ENCODE data around the gene MPDZ.

The MPDZ gene

GRCh38 chr9:13179257-13179656, 100.2 kb downstream of the MPDZ start:
- no peak for DNase-seq

DNA sequence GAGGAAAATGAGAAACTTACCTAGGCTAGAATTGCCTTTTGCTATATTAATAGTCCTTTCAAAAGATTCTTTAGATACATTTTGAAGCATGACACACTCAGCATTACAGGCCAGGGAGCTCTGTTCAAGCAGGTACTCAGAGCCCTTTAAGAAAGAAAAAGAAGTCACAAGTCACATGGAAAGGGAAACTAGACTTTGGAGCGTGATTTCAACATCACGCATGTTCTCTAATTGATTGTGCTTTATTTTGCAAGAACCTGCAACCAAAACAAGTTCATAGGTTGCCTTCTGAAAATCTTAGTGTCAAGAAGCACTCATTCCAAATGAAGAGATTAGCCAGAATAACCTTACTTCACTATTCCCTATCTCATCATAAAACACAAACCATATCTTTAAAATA, 103.8 kb downstream of the MPDZ start:
- DNase-seq: no peak

GRCh38 chr9:13174906-13175639, 104.4 kb downstream of the MPDZ start:
- no peak for DNase-seq

DNA sequence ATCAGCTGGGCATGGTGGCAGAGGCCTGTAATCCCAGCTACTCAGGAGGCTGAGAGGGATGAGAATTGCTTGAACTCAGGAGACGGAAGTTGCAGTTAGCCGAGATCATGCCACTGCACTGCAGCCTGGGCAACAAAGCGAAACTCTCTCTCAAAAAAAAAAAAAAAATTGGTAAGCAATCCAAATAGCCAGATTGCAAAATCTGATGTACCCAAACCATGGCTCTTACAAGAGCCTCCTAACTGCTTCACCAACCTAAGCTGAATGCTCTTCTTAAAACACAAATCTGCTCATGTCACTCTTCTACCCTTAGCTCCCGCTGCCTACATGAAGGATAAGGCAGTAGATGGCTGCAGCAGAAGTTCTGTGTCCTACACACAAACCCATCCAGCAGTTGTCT, 105.9 kb downstream of the MPDZ start:
- no peak for DNase-seq

DNA sequence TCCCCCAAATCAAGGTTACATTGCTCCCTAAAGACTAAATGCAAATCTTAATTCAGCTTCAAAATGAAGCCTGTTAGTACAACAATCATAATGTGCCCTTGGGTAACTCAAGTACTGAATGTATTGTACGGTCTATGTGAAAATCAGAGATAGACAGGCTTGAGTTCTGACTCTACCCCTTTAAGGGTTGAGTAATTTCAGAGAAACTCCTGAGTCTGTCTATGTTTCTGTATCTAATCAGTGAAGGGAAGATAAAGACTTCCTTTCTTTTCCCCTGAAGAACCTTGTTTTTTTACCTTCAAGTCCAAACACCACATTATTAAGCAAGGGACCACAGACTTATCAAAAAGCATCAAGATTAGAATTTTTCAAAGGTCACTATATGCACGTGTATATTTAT, 108.2 kb downstream of the MPDZ start:
- no peak for DNase-seq

- DNase-seq: no peak
Measured at GRCh38 chr9:13166996-13167395, 112.5 kb downstream of the MPDZ start.

DNA sequence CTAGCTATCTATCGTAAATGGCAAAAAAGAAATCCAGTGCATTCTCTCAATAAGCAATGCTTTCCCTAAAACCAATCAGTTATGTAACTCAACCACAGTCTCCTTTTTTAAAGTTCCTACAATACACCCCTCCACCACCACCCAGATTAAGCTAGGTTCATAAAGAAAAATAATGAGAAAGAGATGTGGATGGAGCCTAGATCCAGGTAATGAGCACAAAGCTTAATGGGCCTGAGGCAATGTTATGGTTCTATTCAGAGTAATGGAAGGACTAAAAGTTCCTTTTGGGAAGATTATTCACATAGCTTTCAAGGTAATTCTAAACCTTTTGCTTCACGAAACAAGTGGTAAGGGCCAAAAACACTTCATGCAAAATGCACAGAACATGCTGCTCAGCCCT, 113.5 kb downstream of the MPDZ start:
- no peak for DNase-seq

DNA sequence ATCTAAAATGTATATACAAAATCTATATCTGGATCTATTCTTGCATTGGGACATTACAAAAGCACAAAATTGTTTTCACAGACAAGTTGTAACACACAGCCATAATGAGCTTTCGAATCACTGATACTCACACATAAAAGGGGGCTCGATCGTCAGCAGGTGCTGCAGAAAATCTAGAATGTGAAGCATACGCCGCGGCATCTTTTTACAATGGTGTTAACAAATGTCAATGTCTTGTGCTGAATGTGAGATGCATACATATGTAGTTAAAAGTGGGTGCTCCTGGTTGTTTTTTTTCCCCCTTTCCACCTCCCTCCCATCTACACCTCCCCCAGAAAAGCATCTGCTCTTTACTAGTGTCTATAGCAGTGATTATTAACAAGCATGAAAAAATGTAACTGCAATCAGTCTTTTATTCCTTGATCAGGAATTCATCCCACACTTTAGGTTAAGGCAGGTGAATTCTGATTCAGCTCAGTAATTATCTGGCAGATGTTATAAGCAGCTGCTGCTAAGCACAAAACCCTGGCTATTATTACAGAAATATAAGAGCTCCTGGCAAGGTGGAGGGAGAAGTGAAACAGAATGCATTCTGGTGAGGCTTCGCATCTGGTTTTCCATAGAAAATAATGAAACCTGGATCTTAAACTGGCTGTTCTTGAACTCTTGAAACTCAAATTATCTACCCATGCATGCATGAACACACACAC, 114.1 kb downstream of the MPDZ start:
- no peak for DNase-seq

- no peak for DNase-seq
Measured at GRCh38 chr9:13163946-13164345, 115.5 kb downstream of the MPDZ start.

DNA sequence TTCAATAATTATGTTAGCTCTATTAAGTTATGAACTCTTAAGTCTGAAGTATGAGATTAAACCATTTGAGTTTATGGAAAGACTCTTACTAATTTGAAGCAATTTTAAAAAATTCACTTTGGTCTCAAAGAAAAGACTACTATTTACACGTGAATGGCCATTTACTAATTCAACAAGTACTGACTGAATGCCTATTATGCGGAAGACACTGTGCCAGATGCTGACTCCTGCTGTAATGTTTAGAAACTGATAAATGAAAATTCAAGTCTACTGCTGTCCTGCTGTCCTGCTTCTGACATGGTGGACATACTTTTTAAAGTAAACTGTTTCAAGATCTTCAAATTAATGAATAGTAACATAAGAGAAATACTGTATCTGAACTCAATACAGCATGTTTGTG, 116.2 kb downstream of the MPDZ start:
- no peak for DNase-seq

DNA sequence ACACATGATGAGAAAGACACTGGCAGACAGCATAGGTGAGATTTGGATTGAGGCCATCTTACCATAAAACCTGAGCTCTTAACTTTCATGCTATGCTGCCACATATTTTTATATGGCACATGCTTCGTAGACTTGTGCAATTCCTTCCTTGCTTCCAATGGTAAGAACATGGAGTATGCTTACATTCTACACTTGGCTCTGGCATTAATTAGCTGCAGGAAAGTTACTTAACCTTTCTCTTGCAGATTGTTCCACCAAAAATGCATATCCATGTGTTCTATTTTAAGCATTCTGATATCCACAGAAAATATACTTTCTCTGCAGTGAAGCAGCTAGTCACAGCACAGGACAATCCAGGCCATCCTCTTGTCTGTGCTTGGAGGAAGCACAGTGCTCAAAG, 119.4 kb downstream of the MPDZ start:
- no peak for DNase-seq

- DNase-seq: no peak
Measured at GRCh38 chr9:13158986-13159385, 120.5 kb downstream of the MPDZ start.

- DNase-seq: no peak
Measured at GRCh38 chr9:13151489-13151888, 128.0 kb downstream of the MPDZ start.

- DNase-seq: no peak
Measured at GRCh38 chr9:13149454-13149853, 130.0 kb downstream of the MPDZ start.

GRCh38 chr9:13146840-13147239, 132.7 kb downstream of the MPDZ start:
- no peak for DNase-seq

DNA sequence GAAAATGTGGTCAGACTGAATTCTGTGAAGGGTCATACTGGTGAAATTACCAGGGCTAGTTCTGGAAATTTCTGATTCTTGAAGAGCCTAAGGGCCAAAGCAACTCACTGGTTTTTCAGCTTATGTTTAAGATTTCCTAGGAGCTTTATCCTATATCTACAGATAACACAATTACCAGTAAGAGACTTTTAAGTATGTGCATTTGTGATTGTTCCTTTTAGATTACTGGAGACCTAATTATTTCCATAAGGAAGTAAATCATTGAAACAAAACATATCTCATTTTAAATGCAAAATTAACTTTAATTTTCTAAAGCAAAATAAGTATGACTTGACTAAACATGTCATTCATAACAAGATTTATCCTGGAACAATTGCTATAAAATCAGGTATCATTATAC, 134.2 kb downstream of the MPDZ start:
- DNase-seq: no peak

DNA sequence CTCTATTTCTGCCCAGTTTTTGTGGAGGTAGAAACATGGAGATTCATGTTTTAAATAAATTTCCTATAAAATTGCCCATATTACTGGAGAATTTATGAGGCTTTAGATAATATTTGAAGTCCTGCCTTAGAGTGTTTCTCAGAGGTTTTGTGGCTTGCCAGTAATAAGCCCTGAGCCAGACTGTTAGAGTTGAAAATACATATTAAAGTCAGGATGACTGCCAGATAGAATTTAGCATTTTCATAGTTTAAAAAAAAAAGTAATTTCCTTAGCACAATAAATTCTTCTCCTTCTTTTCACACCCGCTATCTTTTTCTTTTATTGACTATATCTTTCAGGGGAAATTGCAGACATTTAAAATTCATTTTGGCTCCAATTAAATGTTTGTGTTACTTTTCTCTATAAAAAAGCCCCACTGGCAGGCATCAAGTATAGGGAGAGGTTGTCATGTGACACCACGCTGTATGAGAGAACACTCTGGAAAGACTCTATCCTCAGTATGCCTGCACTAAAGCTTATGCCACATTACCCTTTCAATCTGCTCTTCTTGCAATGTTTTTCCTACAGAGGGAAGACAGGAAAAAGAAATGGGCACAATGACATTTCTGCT, 135.2 kb downstream of the MPDZ start:
- DNase-seq: no peak

GRCh38 chr9:13143281-13143680, 136.2 kb downstream of the MPDZ start:
- DNase-seq: no peak

DNA sequence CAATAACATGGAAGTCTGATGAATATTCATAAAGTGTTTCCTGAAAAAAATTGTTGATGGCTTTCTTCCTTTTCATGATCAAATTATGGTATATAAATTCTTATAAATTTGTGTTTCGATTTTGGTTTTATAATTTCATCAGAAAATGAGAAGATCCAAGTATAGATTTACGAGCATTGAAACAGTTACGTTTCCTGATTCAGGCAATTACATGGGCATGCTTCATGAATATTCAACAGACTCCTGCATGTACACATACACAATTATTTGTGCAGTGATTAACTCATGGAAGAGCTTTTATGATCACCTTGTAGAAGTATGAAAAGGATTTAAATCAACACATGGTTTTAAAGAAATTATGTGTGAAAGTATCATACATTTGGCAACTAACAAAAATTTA, 136.7 kb downstream of the MPDZ start:
- DNase-seq: no peak

DNA sequence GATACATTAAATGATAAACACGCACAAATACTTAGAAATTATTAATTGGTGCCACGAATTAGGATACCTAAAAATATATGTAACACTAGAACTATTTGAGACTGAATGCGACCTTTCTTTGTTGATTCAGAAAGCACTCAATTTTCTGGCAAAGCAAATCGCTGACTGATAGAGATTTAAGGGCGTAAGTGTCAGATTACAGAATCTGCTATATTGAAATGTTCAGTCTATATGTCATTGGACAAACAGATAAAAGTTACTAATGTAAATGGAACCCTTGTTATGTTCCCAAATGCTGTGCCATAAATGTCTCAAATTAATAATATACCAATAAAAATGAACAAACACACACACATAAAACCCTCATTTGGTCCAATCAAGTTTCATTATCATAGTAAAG, 137.9 kb downstream of the MPDZ start:
- no peak for DNase-seq

DNA sequence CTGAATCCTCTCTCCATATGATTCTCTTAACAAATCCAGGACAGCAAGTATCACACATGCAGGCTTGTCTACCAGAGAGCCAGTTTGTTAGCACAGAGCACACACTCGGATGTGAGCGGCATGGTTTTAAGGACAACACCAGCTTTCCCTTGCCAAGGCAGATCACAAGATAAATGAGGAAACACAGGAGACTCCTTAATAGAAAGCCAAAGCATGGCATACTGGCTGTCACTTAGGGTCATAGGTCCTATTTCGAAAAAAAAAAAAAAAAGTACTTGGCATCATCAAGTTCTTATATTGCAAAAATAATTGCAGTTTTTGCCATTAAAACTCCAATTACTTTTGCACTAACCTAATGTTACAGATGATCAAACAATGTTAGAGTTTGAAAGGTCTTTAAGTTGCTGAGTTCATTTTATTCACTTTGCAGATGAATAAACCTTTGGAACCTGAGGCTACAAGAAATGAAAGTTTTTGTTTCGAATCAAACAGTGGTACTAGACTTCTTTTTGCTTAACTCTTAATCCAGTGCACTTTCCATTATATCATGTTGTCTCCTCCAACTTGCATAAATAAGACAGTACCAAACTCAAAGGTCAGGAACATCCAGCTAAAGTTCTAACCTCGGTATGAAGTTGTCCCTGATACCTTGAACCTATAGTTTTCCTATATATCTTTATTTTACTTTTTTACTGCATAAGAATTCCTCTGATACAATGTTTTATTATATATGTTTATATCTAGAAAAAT, 138.5 kb downstream of the MPDZ start:
- no peak for DNase-seq

GRCh38 chr9:13139641-13140171, 139.8 kb downstream of the MPDZ start:
- no peak for DNase-seq

DNA sequence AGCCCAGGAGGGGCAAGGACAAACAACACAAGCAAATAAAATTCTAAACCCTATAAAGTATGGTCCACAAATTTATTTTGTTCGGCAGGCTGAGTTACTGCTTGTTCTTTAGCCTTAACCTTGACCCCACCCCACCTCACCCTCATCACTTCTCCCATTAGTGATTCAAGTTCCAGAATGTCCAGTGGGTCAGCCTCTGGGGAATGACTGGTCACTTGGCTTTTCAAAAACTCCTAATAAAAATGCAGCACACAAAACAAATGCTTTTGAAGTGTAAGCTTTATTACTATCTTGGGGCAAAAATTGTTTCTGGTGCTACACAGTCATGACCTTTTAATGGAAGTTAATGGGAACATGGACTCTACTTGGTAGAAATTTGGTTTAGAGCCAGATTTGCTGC, 142.1 kb downstream of the MPDZ start:
- no peak for DNase-seq

All from NCI-H187 (cell line).